NB4 (cell line): Measurements from ENCODE around the gene USP48.
"Not testable (repeated sequence)": the region's sequence is repeated elsewhere in the genome, so short reads cannot be mapped to it uniquely, and the experiment has no call there.

Experiments
- DNase-seq: peaks from one replicate; pipeline ENCODE4 v3.0.0; 2010; ENCODE audit warnings: low read depth
- H3K4me3 ChIP-seq: one replicate; pipeline ENCODE4 v1.5.1; 2011; ENCODE audit warnings: mild to moderate bottlenecking, low read depth, low read length, moderate library complexity
- CTCF ChIP-seq: IDR thresholded peaks from one replicate; pipeline ENCODE4 v1.5.1; 2012; ENCODE audit warnings: low read depth, low read length
- MAX ChIP-seq: IDR thresholded peaks from 2 replicates; pipeline ENCODE4 v1.6.1; 2011; ENCODE audit warnings: low read depth, low read length
- MYC ChIP-seq: IDR thresholded peaks from 2 replicates; pipeline ENCODE4 v1.6.1; 2011; ENCODE audit warnings: low read depth, low read length
- POLR2A ChIP-seq: IDR thresholded peaks from 2 replicates; pipeline ENCODE4 v1.6.1; 2011; ENCODE audit warnings: mild to moderate bottlenecking; ENCODE audit not compliant: insufficient read length; ENCODE audit errors: extremely low read depth

USP48 gene

GRCh38 chr1:21778405-21778727, 4.6 kb downstream of the USP48 start:
- H3K4me3 ChIP-seq: no peak overlapping the region
- TF ChIP-seq POLR2A (no peak), CTCF (no peak), MYC (no peak), MAX (no peak)
- no peak for DNase-seq

- DNase-seq, H3K4me3 ChIP-seq: not testable (repeated sequence)
These were observed 6.0 kb downstream of the USP48 start for GRCh38 chr1:21776925-21777324.

GRCh38 chr1:21775985-21776562, 6.9 kb downstream of the USP48 start:
- no peak for DNase-seq
- no peak for TF ChIP-seq CTCF
- no peak for TF ChIP-seq POLR2A
- no peak overlapping the region for H3K4me3 ChIP-seq

DNA sequence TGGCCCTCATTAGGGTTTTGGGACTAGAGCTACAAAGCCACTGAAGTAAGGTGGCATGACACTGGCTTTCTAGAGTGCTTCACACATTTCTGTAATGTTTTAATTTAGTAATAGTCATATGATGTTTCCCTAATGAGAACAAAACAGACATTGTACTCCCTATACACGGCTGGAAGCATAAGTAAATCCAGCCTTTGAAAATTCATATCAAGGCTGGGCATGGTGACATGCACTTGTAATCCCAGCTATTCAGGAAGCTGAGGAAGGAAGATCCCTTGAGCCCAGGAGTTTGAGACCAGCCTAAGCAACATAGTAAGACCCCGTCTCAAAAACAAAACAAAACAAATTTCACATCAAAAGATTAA, 7.4 kb downstream of the USP48 start:
- TF ChIP-seq POLR2A (no peak), CTCF (no peak), MYC (no peak), MAX (no peak)
- H3K4me3 ChIP-seq: no peak overlapping the region
- no peak for DNase-seq

DNA sequence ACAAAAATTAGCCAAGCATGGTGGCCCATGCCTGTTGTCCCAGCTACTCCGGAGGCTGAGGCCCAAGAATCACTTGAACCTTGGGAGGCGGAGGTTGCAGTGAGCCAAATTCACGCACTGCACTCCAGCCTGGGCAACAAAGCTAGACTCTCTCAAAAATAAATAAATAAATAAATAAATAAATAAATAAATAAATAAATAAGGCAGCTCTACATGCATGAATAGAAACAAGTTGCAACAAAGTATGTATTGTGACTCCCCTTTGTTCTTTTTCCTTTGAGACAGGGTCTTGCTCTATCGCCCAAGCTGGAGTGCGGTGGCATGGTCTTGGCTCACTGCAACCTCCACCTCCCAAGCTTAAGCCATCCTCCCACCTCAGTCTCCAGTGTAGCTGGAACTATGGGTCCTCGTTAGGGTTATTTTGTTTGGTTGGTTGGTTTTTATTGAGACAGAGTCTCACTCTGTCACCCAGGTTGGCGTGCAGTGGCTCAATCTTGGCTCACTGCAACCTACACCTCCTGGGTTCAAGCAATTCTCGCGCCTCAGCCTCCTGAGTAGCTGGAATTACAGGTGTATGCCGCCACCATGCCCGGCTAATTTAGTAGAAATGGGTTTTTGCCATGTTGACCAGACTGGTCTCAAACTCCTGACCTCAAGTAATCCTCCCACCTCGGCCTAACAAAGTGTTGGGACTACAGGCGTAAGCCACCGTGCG, 8.0 kb downstream of the USP48 start:
- DNase-seq: no peak
- no peak overlapping the region for H3K4me3 ChIP-seq
- TF ChIP-seq MAX (no peak), POLR2A (no peak), MYC (no peak), CTCF (no peak)

- DNase-seq: no peak
- H3K4me3 ChIP-seq: no peak overlapping the region
- TF ChIP-seq POLR2A: no peak
- TF ChIP-seq CTCF: no peak
- TF ChIP-seq MYC: no peak
- TF ChIP-seq MAX: no peak
These were observed 9.4 kb downstream of the USP48 start for GRCh38 chr1:21773585-21773984.

DNA sequence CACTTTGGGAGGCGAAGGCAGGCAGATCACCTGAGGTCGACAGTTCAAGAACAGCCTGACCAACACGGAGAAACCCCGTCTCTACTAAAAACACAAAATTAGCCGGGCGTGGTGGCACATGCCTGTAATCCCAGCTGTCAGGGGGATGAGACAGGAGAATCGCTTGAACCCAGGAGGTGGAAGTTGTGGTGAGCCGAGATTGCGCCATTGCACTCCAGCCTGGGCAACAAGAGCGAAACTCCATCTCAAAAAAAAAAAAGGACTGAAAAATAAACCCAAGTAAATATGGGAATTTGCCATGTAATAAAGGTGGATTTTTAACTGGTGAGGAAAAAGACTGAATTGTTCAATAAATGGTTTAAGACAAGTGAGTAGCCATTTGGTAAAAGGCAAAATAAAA, 11.3 kb downstream of the USP48 start:
- peak overlapping the region; percentile 25 for H3K4me3 ChIP-seq
- DNase-seq: peak; percentile 30

DNA sequence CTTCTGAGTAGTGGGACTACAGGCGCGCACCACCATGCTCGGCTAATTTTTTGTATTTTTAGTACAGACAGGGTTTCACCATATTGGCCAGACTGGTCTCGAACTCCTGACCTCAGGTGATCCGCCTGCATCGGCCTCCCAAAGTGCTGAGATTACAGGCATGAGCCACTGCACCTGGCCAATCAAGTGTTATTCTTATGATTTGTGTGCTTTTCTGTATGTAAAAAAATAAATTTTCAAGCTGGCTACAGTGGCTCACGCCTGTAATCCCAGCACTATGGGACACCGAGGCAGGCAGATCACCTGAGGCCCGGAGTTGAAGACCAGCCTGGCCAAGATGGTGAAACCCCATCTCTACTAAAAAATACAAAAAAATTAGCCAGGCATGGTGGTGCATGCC, 12.3 kb downstream of the USP48 start:
- not testable (repeated sequence) for DNase-seq, H3K4me3 ChIP-seq
